ENCODE results near the gene DDHD1. TPM values are rescaled to one million over a fixed set of nuclear protein-coding genes. Genes with fewer than 3 reads are reported as not detected.

Gene DDHD1
- total RNA-seq: 5.1 and 6.0 TPM in 2 replicates

DNA sequence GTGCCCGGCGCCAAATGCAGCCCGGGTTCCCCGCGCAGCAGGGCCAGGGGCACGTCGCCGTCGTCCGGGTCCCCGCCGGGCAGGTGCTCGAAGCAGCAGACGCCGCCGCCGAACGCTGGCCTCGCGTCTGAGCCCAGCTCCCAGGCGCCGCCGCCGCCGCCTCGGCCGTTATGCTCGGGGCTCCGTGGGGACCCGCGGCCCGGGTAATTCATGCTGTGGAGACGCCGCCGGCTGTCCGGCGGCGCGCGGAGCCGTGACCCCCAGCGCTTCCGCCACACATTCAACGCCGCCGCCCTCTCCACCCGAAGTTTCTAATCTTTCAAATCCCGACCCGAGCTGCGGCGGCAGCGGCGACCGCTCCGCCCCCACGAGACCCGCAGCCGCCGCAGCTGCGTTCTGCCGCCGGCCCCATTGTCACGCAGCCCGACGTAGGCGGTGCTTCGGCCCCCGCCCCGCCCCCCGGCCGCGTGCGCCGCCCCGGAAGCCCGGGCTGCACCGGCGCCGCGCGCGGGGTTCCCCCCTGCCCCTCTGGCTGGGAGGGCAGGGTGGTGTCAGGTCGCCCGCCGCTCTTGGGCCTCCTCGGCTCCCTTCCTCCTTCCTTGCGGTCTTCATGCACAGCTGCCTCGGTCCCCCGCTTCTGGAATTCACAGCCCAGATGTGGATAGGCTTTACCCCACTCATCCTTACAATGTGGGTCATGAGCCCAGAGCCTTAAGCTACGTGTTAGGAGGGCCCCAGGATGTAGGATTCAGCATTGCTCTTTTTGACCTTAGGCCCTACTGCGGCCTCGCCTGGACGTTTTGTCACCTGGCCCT is at the start of gene DDHD1:
TSS of gene DDHD1 (minus strand) at position 437 of the 815 bp plus-strand sequence. CDS start at position 212, 225 bp downstream.

Other genes starting within 250 kb of the DDHD1 start
- gene FERMT2, start 202.3 kb downstream of the DDHD1 start, total RNA-seq: 17.1 and 39.3 TPM in 2 replicates

Measured in tracheal epithelial cell (primary cell).